OCI-LY1 (cell line): Measurements from ENCODE around the gene CSH1.
A peak's percentile ranks its signal among the peaks of the same experiment; 100 is the strongest.
"Not testable (repeated sequence)": the region's sequence is repeated elsewhere in the genome, so short reads cannot be mapped to it uniquely, and the experiment has no call there.

ENCODE experiments used
- H2AFZ ChIP-seq: fragments of 200-600 bp; sonication (generic), shearing (Covaris generic); 2 replicates; pipeline ENCODE4 v1.6.0; 2014; ENCODE audit warnings: antibody characterized with exemption, mild to moderate bottlenecking, low read length
- H3F3A ChIP-seq: fragments of 200-600 bp; sonication (generic), shearing (Covaris generic); 2 replicates; pipeline ENCODE4 v1.6.0; 2014; ENCODE audit warnings: mild to moderate bottlenecking, antibody characterized with exemption, low read length, moderate library complexity; ENCODE audit not compliant: insufficient read depth
- H3K27ac ChIP-seq: fragments of 200-600 bp; sonication (generic); 2 replicates; pipeline ENCODE4 v1.5.1; 2014; ENCODE audit warnings: low read length, mixed run types, mild to moderate bottlenecking, low read depth; ENCODE audit not compliant: poor library complexity, severe bottlenecking
- H3K27me3 ChIP-seq: fragments of 200-600 bp; sonication (generic); 2 replicates; pipeline ENCODE4 v1.6.0; 2014; ENCODE audit warnings: antibody characterized with exemption, mild to moderate bottlenecking, low read length, moderate library complexity; ENCODE audit not compliant: insufficient read depth
- H3K36me3 ChIP-seq: fragments of 200-600 bp; sonication (generic); 2 replicates; pipeline ENCODE4 v1.6.1; 2014; ENCODE audit warnings: mild to moderate bottlenecking, antibody characterized with exemption, low read length, moderate library complexity, mixed read lengths; ENCODE audit not compliant: insufficient read depth
- H3K4me1 ChIP-seq: fragments of 200-600 bp; sonication (generic); 2 replicates; pipeline ENCODE4 v1.5.1; 2014; ENCODE audit warnings: mild to moderate bottlenecking, low read length, moderate library complexity; ENCODE audit not compliant: insufficient read depth, severe bottlenecking
- H3K4me2 ChIP-seq: fragments of 200-600 bp; sonication (generic), shearing (Covaris generic); 2 replicates; pipeline ENCODE4 v1.6.1; 2014; ENCODE audit warnings: low read length
- H3K4me3 ChIP-seq: fragments of 200-600 bp; sonication (generic); 2 replicates; pipeline ENCODE4 v1.5.1; 2014; ENCODE audit warnings: low read length, low read depth, mild to moderate bottlenecking, mixed read lengths; ENCODE audit not compliant: poor library complexity, severe bottlenecking
- H3K79me2 ChIP-seq: fragments of 200-600 bp; shearing (Covaris generic); 2 replicates; pipeline ENCODE4 v1.6.1; 2016; ENCODE audit warnings: mixed run types, low read length, mixed read lengths; ENCODE audit not compliant: insufficient read depth
- H3K9ac ChIP-seq: fragments of 200-600 bp; sonication (generic), shearing (Covaris generic); 2 replicates; pipeline ENCODE4 v1.6.1; 2014; ENCODE audit warnings: mild to moderate bottlenecking, low read length, mixed read lengths
- H3K9me2 ChIP-seq: fragments of 200-600 bp; sonication (generic), shearing (Covaris generic); 2 replicates; pipeline ENCODE4 v1.6.1; 2014; ENCODE audit warnings: low read depth, mild to moderate bottlenecking, low read length, mixed read lengths
- H3K9me3 ChIP-seq: fragments of 200-600 bp; shearing (Covaris generic); 2 replicates; pipeline ENCODE4 v1.6.1; 2014; ENCODE audit warnings: low read length, mixed read lengths
- H4K20me1 ChIP-seq: fragments of 200-600 bp; sonication (generic), shearing (Covaris generic); 2 replicates; pipeline ENCODE4 v1.6.0; 2016; ENCODE audit warnings: mild to moderate bottlenecking, low read length; ENCODE audit not compliant: insufficient read depth
- CTCF ChIP-seq: fragments of 200-600 bp; sonication (generic), shearing (Covaris generic); IDR thresholded peaks from 2 replicates; pipeline ENCODE4 v1.5.1; 2017; ENCODE audit warnings: mild to moderate bottlenecking, antibody characterized with exemption, low read length, moderate library complexity, mixed read lengths
- EZH2 ChIP-seq: fragments of 200-600 bp; sonication (generic), shearing (Covaris generic); IDR thresholded peaks from 2 replicates; pipeline ENCODE4 v1.8.0; 2017; ENCODE audit warnings: borderline replicate concordance, mixed run types, mild to moderate bottlenecking, antibody characterized with exemption, low read length, moderate library complexity, mixed read lengths

CSH1 gene

GRCh38 chr17:63889026-63889848 lies 7.1 kb downstream of the CSH1 start:
- H3K27me3 ChIP-seq, H3F3A ChIP-seq, H3K9ac ChIP-seq, H3K36me3 ChIP-seq, H3K4me1 ChIP-seq, H3K4me2 ChIP-seq, H3K9me3 ChIP-seq, H3K4me3 ChIP-seq, H3K9me2 ChIP-seq, H2AFZ ChIP-seq, H3K79me2 ChIP-seq, H4K20me1 ChIP-seq, H3K27ac ChIP-seq: not testable (repeated sequence)
- TF ChIP-seq CTCF = peak; percentile 54

- not testable (repeated sequence) for H4K20me1 ChIP-seq, H3K4me1 ChIP-seq, H3K9me2 ChIP-seq, H3K4me3 ChIP-seq, H3K4me2 ChIP-seq, H3K9ac ChIP-seq, H3K79me2 ChIP-seq, H2AFZ ChIP-seq, H3K27ac ChIP-seq, H3K36me3 ChIP-seq, H3F3A ChIP-seq, H3K9me3 ChIP-seq, H3K27me3 ChIP-seq
Observed at GRCh38 chr17:63885119-63885518, 11.3 kb downstream of the CSH1 start.

- H3K79me2 ChIP-seq, H3K27ac ChIP-seq, H3K4me3 ChIP-seq, H3K27me3 ChIP-seq, H3K9me3 ChIP-seq, H3K9ac ChIP-seq, H3K4me2 ChIP-seq, H3F3A ChIP-seq, H3K4me1 ChIP-seq, H2AFZ ChIP-seq, H3K9me2 ChIP-seq, H3K36me3 ChIP-seq, H4K20me1 ChIP-seq: not testable (repeated sequence)
Observed at GRCh38 chr17:63882626-63883126, 13.7 kb downstream of the CSH1 start.

GRCh38 chr17:63881935-63882601 lies 14.3 kb downstream of the CSH1 start, which contains the start of gene GH2:
GH2 (minus strand) TSS chr17:63881944; CDS start chr17:63881801, 143 bp downstream.
- no peak for TF ChIP-seq EZH2
- peak; percentile 74 for TF ChIP-seq CTCF
- H3K36me3 ChIP-seq = no peaks in the 10 kb centered on the region
- no peak within 1 kb of the TSS for H3K27ac ChIP-seq
- no peaks in the 10 kb centered on the region for H3K79me2 ChIP-seq
- H3K4me3 ChIP-seq = no peak within 1 kb of the TSS
- H3K9me2 ChIP-seq = no peaks in the 10 kb centered on the region
- H3F3A ChIP-seq = no peaks in the 10 kb centered on the region
- no peak within 1 kb of the TSS for H2AFZ ChIP-seq
- no peaks in the 10 kb centered on the region for H3K4me1 ChIP-seq
- H3K27me3 ChIP-seq = peaks cover 3% of the 10 kb centered on the region; the same call in 1 of the 2 replicates
- H4K20me1 ChIP-seq = no peaks in the 10 kb centered on the region
- H3K9me3 ChIP-seq = no peaks in the 10 kb centered on the region
- no peak within 1 kb of the TSS for H3K9ac ChIP-seq
- no peak within 1 kb of the TSS for H3K4me2 ChIP-seq

GRCh38 chr17:63881337-63881736 lies 15.0 kb downstream of the CSH1 start:
- H3K79me2 ChIP-seq, H3K9me2 ChIP-seq, H3K27ac ChIP-seq, H3K9me3 ChIP-seq, H3K4me1 ChIP-seq, H3K4me3 ChIP-seq, H3F3A ChIP-seq, H4K20me1 ChIP-seq, H3K9ac ChIP-seq, H2AFZ ChIP-seq, H3K36me3 ChIP-seq, H3K27me3 ChIP-seq, H3K4me2 ChIP-seq: not testable (repeated sequence)
